ENCODE measurements around the gene DUSP11.

GRCh38 chr2:73762571-73762970 lies 17.3 kb downstream of the DUSP11 start:
- TF ChIP-seq FOXM1 (IDR thresholded peaks at IDR 0.05; ENCODE audit: borderline replicate concordance, low read depth) (no peak), MAX (IDR thresholded peaks at IDR 0.05) (no peak), CREB1 (IDR thresholded peaks at IDR 0.05; ENCODE audit: low read depth) (no peak), YY1 (IDR thresholded peaks at IDR 0.05; ENCODE audit: low read depth) (no peak), NFIC (IDR thresholded peaks at IDR 0.05) (no peak), TAF1 (IDR thresholded peaks at IDR 0.05; ENCODE audit: low read depth) (no peak)
